GM18951 (cell line): ENCODE results near the gene KCTD12.

Source experiments
- POLR2A ChIP-seq: IDR thresholded peaks from 4 replicates; pipeline ENCODE4 v1.6.1; 2011; ENCODE audit warnings: mild to moderate bottlenecking; ENCODE audit not compliant: insufficient read length, insufficient read depth; ENCODE audit errors: extremely low read depth
- in situ Hi-C: fragments of 300-500 bp; cut with MboI; formaldehyde crosslinking; loops from one replicate; pipeline ENCODE4 v1.12.0; 2022; ENCODE audit warnings: low sequenced_read_pairs, mixed read lengths, inconsistent platforms; ENCODE audit not compliant: unreplicated experiment

KCTD12 gene

GRCh38 chr13:76884186-76884906 lies 1.9 kb downstream of the KCTD12 start:
- in situ Hi-C loops, result no loop called here

GRCh38 chr13:76883236-76883635 lies 3.0 kb downstream of the KCTD12 start:
- in situ Hi-C loops, result no loop called here

More at GRCh38 chr13:76884186-76884906, 1.9 kb downstream of the KCTD12 start:
- TF ChIP-seq POLR2A, result no peak

GRCh38 chr13:76882431-76882830 lies 3.8 kb downstream of the KCTD12 start:
- in situ Hi-C loops, result no loop called here

More at GRCh38 chr13:76883236-76883635, 3.0 kb downstream of the KCTD12 start:
- no peak for TF ChIP-seq POLR2A

GRCh38 chr13:76879883-76880270 lies 6.3 kb downstream of the KCTD12 start:
- TF ChIP-seq POLR2A, result no peak
- in situ Hi-C loops, result no loop called here

More at GRCh38 chr13:76882431-76882830, 3.8 kb downstream of the KCTD12 start:
- no peak for TF ChIP-seq POLR2A

GRCh38 chr13:76879203-76879882 lies 6.9 kb downstream of the KCTD12 start:
- in situ Hi-C loops, result no loop called here
- TF ChIP-seq POLR2A, result no peak

- in situ Hi-C loops, result no loop called here
- TF ChIP-seq POLR2A, result no peak
Observed at GRCh38 chr13:76878043-76878442, 8.2 kb downstream of the KCTD12 start.

GRCh38 chr13:76875271-76875815 lies 10.9 kb downstream of the KCTD12 start:
- TF ChIP-seq POLR2A, result no peak
- in situ Hi-C loops, result no loop called here

- TF ChIP-seq POLR2A, result no peak
- in situ Hi-C loops, result no loop called here
Observed at GRCh38 chr13:76874479-76874878, 11.7 kb downstream of the KCTD12 start.

GRCh38 chr13:76873445-76873844 lies 12.8 kb downstream of the KCTD12 start:
- no peak for TF ChIP-seq POLR2A
- in situ Hi-C loops, result no loop called here

GRCh38 chr13:76872675-76873074 lies 13.5 kb downstream of the KCTD12 start:
- TF ChIP-seq POLR2A, result no peak
- in situ Hi-C loops, result no loop called here

GRCh38 chr13:76871432-76871831 lies 14.8 kb downstream of the KCTD12 start:
- in situ Hi-C loops, result no loop called here
- no peak for TF ChIP-seq POLR2A

GRCh38 chr13:76868371-76868770 lies 17.8 kb downstream of the KCTD12 start:
- in situ Hi-C loops, result no loop called here
- no peak for TF ChIP-seq POLR2A

- TF ChIP-seq POLR2A, result no peak
- in situ Hi-C loops, result no loop called here
Observed at GRCh38 chr13:76865996-76866503, 20.2 kb downstream of the KCTD12 start.

- no peak for TF ChIP-seq POLR2A
- in situ Hi-C loops, result no loop called here
Observed at GRCh38 chr13:76865109-76865508, 21.1 kb downstream of the KCTD12 start.

- no peak for TF ChIP-seq POLR2A
- in situ Hi-C loops, result no loop called here
Observed at GRCh38 chr13:76864259-76864658, 21.9 kb downstream of the KCTD12 start.
